ENCODE data around the gene PDE11A.

PDE11A gene

DNA sequence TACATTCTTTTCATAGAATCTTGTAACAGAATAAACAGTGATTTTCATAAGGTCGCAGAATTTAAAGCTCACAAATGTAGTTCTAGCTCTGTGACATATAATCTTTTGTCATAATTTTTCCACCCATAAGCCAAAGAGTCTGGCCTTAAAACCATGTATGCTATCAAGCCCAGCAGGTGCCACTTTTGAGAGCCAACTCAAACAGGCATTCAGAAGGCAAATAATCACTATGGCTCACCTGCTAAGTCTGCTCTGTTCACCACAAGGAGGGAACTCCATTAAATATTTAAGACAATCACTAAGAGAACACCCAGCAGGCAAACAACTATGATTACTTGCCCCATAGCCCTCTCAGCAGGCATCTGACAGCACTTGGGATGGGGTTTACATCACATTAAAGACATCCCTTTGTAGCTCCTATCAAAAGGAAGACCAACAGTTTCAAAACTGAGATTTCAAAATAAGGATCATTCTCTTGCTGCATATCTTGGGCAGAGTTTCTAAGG lies 241.6 kb downstream of the PDE11A start:
- H3K27me3 ChIP-seq (ENCODE audit: control insufficient read depth, insufficient read depth, low read length), result no peaks in the 10 kb centered on the region
- H3K36me3 ChIP-seq (ENCODE audit: insufficient read depth, low read length), result no peaks in the 10 kb centered on the region
- H3K9ac ChIP-seq (ENCODE audit: low read depth, low read length), result no peak overlapping the region
- H3K9me3 ChIP-seq (replicated peaks; ENCODE audit: low read length), result no peaks in the 10 kb centered on the region
- H3K4me2 ChIP-seq (ENCODE audit: low read length), result no peak overlapping the region
- no peaks in the 10 kb centered on the region for H3K4me1 ChIP-seq (ENCODE audit: control insufficient read depth, insufficient read depth, low read length)
- no peak overlapping the region for H3K4me3 ChIP-seq (ENCODE audit: low read length)

DNA sequence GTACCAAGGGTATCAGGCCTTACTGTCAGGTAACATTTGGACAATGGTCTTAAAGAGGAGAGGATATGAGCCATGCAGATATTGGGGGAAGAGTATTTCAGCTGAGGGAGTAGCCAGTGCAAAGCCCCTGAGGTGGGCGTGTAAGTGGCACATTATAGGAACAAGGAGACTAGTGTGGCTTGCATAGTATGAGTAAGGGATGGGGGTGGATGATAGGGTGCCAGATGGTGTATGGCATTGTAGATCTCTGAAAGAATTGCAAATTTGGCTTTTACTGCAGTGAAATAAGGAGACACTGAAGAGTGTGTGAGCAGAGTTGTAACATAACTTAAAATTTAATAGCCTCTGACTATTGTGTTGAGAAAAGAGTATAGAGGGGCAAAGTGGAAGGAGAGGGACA lies 244.0 kb downstream of the PDE11A start:
- H3K4me1 ChIP-seq (ENCODE audit: control insufficient read depth, insufficient read depth, low read length), result no peaks in the 10 kb centered on the region
- H3K36me3 ChIP-seq (ENCODE audit: insufficient read depth, low read length), result no peaks in the 10 kb centered on the region
- no peaks in the 10 kb centered on the region for H3K9me3 ChIP-seq (replicated peaks; ENCODE audit: low read length)
- no peak overlapping the region for H3K9ac ChIP-seq (ENCODE audit: low read depth, low read length)
- no peak overlapping the region for H3K4me3 ChIP-seq (ENCODE audit: low read length)
- no peaks in the 10 kb centered on the region for H3K27me3 ChIP-seq (ENCODE audit: control insufficient read depth, insufficient read depth, low read length)
- no peak overlapping the region for H3K4me2 ChIP-seq (ENCODE audit: low read length)

DNA sequence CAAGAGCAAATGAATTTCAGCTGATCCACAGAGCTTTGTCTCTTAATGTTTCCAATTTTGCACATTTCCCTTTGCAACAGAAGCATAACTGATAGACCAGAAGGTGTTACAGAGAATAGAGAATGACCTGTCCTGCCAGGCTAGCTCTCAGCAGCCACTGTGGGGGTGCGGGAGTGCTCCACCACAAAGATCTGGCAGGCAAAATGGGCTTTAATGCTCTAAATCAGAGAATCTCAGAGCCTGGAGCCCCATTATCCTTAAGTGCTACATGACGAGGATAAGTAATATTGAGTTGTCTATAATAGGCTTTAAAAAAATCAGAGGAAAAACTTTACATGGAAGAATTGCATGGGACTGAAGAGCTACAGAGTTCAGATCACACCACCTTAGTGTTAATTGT lies 245.7 kb downstream of the PDE11A start:
- Histone ChIP-seq H3K27me3 (ENCODE audit: control insufficient read depth, insufficient read depth, low read length) (no peaks in the 10 kb centered on the region), H3K9me3 (replicated peaks; ENCODE audit: low read length) (no peaks in the 10 kb centered on the region), H3K4me1 (ENCODE audit: control insufficient read depth, insufficient read depth, low read length) (no peaks in the 10 kb centered on the region)

DNA sequence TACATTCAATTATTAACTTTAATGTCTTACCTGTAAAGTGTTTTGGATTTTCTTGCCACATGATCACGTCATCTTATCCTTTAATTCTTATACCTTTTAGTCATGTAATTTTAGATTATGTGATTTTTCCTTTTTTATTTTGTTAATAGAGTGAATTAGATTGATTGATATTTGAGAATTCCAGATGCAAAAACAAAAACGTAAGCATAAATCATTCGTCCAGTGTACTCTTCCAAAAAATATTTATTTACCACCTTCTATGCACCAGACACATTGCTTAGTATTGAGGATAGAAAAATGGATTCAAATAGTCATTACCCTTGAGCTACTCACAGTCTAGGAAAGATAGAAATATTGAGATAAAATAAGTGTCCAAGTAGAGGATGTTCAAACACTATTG lies 249.6 kb downstream of the PDE11A start:
- Histone ChIP-seq H3K36me3 (ENCODE audit: insufficient read depth, low read length) (no peaks in the 10 kb centered on the region), H3K4me1 (ENCODE audit: control insufficient read depth, insufficient read depth, low read length) (no peaks in the 10 kb centered on the region), H3K4me2 (ENCODE audit: low read length) (no peak overlapping the region), H3K27me3 (ENCODE audit: control insufficient read depth, insufficient read depth, low read length) (no peaks in the 10 kb centered on the region), H3K4me3 (ENCODE audit: low read length) (no peak overlapping the region), H3K9ac (ENCODE audit: low read depth, low read length) (no peak overlapping the region), H3K9me3 (replicated peaks; ENCODE audit: low read length) (no peaks in the 10 kb centered on the region)

More for the DNA sequence above, 245.7 kb downstream of the PDE11A start:
- Histone ChIP-seq H3K4me2 (ENCODE audit: low read length) (no peak overlapping the region), H3K4me3 (ENCODE audit: low read length) (no peak overlapping the region), H3K36me3 (ENCODE audit: insufficient read depth, low read length) (no peaks in the 10 kb centered on the region), H3K9ac (ENCODE audit: low read depth, low read length) (no peak overlapping the region)

DNA sequence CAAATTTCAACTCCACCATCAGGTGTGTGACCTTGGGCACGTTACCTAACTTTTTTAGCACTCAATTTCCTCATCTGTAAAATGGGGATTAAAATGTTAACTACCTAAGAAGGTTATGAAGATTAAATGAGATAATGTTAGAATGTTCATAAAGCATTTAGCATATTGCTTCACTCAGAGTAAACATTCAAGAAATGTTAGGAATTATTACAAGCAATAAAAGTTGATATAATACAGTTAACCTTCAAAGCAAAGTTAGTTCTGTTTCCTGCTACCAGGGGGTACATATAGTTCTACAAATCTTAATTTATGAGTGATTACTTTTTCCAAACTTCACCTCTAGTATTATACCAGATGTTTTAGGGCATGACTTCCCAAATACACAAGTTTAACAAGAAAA lies 254.2 kb downstream of the PDE11A start:
- H3K36me3 ChIP-seq (ENCODE audit: insufficient read depth, low read length), result no peaks in the 10 kb centered on the region
- no peak overlapping the region for H3K4me3 ChIP-seq (ENCODE audit: low read length)
- no peak overlapping the region for H3K4me2 ChIP-seq (ENCODE audit: low read length)
- no peaks in the 10 kb centered on the region for H3K9me3 ChIP-seq (replicated peaks; ENCODE audit: low read length)
- H3K27me3 ChIP-seq (ENCODE audit: control insufficient read depth, insufficient read depth, low read length), result no peaks in the 10 kb centered on the region
- H3K4me1 ChIP-seq (ENCODE audit: control insufficient read depth, insufficient read depth, low read length), result no peaks in the 10 kb centered on the region
- H3K9ac ChIP-seq (ENCODE audit: low read depth, low read length), result no peak overlapping the region

DNA sequence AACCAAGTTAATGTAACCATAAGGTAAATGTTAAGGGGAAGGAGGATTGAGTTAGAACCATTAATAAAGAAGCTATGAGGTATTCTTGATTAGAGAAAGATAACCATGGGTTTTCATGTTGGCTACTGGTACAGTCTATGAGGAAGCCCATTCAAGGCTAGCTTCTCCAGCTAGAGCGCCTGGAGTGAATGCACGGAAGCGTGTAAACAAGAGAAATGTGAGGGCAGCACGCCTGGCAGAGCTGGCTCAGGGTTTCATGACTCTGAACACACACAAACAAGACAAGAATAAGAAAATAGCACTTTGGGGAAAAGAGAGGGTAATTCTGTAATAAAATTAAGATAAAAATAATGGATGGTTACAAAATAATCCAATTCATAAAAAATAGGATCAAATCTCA lies 255.3 kb downstream of the PDE11A start:
- Histone ChIP-seq H3K9me3 (replicated peaks; ENCODE audit: low read length) (no peaks in the 10 kb centered on the region), H3K4me3 (ENCODE audit: low read length) (no peak overlapping the region), H3K9ac (ENCODE audit: low read depth, low read length) (no peak overlapping the region), H3K4me2 (ENCODE audit: low read length) (no peak overlapping the region), H3K36me3 (ENCODE audit: insufficient read depth, low read length) (no peaks in the 10 kb centered on the region), H3K27me3 (ENCODE audit: control insufficient read depth, insufficient read depth, low read length) (no peaks in the 10 kb centered on the region), H3K4me1 (ENCODE audit: control insufficient read depth, insufficient read depth, low read length) (no peaks in the 10 kb centered on the region)

DNA sequence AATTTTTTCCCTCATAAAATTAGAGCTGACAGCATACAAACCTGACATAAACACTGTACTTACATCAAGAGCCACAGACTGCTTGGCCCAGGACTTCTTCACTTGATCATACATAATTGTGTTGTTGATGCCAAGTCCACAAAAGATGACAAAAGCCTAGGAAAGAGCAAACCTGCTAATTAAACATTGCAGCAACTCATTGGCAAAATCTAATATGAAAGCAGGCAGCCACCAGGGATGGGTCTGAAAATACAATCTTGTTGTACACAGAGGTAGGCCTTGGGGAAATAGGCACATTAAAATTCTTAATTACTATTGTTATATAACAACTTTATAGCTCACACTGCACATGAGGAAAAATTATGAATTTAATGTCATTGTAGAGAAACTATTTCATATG lies 255.8 kb downstream of the PDE11A start:
- Histone ChIP-seq H3K4me1 (ENCODE audit: control insufficient read depth, insufficient read depth, low read length) (no peaks in the 10 kb centered on the region), H3K36me3 (ENCODE audit: insufficient read depth, low read length) (no peaks in the 10 kb centered on the region), H3K27me3 (ENCODE audit: control insufficient read depth, insufficient read depth, low read length) (no peaks in the 10 kb centered on the region), H3K9ac (ENCODE audit: low read depth, low read length) (no peak overlapping the region), H3K9me3 (replicated peaks; ENCODE audit: low read length) (no peaks in the 10 kb centered on the region), H3K4me3 (ENCODE audit: low read length) (no peak overlapping the region), H3K4me2 (ENCODE audit: low read length) (no peak overlapping the region)

DNA sequence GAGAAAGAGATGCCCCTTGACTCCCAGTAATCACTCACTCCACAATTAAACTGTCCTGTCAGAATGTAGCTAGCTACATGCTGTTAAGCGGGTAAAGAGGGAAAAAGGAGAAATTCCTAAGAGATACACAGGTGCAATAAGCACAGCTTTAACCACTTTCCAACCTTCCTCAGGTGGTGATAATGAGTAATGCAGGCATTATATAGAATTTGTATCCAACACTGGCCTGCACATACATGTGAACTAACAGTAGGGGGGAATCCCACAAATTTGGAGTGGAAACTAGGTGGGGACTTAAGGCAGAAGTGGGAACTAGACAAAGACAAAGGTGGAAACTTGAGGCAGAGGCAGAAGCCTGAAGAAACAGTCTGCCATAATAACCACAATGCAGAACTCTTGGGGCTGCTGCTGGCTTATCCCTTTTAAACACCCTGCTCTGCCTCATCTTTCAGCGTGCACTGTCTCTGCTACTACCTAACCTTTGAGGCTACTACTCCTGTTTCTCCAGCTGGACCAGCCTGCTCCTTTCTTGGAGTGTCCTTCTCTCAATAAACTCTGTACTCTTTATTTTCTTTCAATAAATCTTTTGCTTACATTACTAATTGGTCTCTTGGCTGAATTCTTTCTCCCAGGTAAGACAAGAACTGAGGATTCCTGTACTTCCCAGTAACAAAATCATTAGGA lies 259.7 kb downstream of the PDE11A start:
- Histone ChIP-seq H3K4me1 (ENCODE audit: control insufficient read depth, insufficient read depth, low read length) (no peaks in the 10 kb centered on the region), H3K4me3 (ENCODE audit: low read length) (no peak overlapping the region), H3K27me3 (ENCODE audit: control insufficient read depth, insufficient read depth, low read length) (no peaks in the 10 kb centered on the region), H3K9me3 (replicated peaks; ENCODE audit: low read length) (no peaks in the 10 kb centered on the region), H3K36me3 (ENCODE audit: insufficient read depth, low read length) (no peaks in the 10 kb centered on the region), H3K4me2 (ENCODE audit: low read length) (no peak overlapping the region), H3K9ac (ENCODE audit: low read depth, low read length) (no peak overlapping the region)

DNA sequence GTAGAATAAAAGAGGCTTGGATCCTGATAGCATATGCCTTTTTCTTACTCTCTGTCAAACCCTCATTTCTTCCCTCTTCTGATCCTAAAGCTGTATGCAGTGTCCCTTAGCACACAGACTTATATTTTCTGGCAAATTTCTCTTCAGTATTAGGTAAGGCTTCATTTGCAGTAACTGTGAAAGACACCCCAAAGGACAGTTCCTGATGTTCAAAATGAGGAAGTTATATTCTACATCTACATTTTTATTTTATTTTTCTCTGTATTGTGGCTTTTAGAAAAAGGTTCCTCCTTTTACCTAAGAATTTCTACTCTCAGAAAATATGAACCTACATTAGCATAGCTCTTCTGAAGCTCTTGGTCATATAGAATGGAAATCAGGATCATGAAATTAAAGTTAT lies 261.7 kb downstream of the PDE11A start:
- no peaks in the 10 kb centered on the region for H3K27me3 ChIP-seq (ENCODE audit: control insufficient read depth, insufficient read depth, low read length)
- H3K4me2 ChIP-seq (ENCODE audit: low read length), result no peak overlapping the region
- no peak overlapping the region for H3K9ac ChIP-seq (ENCODE audit: low read depth, low read length)
- no peaks in the 10 kb centered on the region for H3K9me3 ChIP-seq (replicated peaks; ENCODE audit: low read length)
- H3K4me3 ChIP-seq (ENCODE audit: low read length), result no peak overlapping the region
- H3K36me3 ChIP-seq (ENCODE audit: insufficient read depth, low read length), result no peaks in the 10 kb centered on the region
- no peaks in the 10 kb centered on the region for H3K4me1 ChIP-seq (ENCODE audit: control insufficient read depth, insufficient read depth, low read length)

DNA sequence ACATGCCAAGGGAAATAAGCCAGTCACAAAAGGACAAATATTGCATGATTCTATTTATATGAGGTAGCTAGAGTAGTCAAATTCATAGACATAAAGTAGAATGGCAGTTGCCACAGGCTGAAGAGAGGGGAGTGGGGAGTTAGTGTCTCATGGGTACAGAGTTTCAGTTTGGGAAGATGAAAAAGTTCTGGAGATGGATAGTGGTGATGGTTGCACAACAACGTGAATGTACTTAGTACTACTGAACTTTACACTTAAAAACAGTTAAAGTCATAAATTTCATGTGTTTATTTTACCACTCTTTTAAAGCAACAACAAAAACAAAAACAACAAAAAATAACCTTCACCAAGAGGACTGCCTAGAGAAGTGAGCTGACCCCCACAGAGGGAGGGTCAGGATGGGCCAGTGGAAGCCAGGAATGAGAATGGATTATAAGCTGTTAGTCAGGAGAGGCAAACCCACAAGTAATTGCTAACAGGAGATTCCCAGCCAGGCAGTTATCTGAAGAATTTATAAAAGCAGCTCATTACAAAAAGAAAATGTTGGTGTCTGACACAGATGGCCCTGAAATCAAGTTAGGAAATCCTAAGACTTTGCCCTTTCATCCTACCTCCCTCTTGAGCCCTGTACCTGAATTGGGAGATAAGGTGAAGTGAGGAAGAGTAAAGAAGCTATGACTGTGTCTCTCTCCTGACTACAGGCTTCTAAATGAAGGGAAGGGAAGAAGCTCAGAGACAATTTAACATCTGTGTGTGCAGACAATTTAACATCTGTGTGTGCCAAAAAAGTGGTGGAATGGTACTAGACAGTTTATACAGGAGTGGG lies 263.4 kb downstream of the PDE11A start:
- no peaks in the 10 kb centered on the region for H3K9me3 ChIP-seq (replicated peaks; ENCODE audit: low read length)
- no peaks in the 10 kb centered on the region for H3K4me1 ChIP-seq (ENCODE audit: control insufficient read depth, insufficient read depth, low read length)
- H3K36me3 ChIP-seq (ENCODE audit: insufficient read depth, low read length), result no peaks in the 10 kb centered on the region
- no peak overlapping the region for H3K4me3 ChIP-seq (ENCODE audit: low read length)
- no peak overlapping the region for H3K4me2 ChIP-seq (ENCODE audit: low read length)
- no peak overlapping the region for H3K9ac ChIP-seq (ENCODE audit: low read depth, low read length)
- H3K27me3 ChIP-seq (ENCODE audit: control insufficient read depth, insufficient read depth, low read length), result no peaks in the 10 kb centered on the region

DNA sequence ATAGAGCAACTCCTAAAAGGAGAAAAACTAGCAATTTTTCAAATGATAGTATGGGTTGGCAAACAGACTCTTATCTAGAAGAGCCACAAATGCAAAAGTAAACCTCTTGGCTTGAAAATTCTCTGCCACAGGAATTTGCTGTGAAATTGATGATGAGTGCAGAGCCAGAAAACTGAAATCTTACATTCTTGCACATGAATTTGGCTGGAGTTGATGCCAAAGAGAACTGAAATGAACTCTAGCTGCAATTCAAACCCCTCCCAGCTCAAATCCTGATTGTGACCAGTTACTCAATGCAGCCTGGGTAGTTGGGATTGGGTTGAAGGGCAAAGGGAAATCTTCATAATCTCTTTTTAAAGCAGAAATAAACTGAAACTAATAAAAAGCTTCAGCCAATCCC lies 266.6 kb downstream of the PDE11A start:
- Histone ChIP-seq H3K4me1 (ENCODE audit: control insufficient read depth, insufficient read depth, low read length) (no peaks in the 10 kb centered on the region), H3K36me3 (ENCODE audit: insufficient read depth, low read length) (no peaks in the 10 kb centered on the region), H3K27me3 (ENCODE audit: control insufficient read depth, insufficient read depth, low read length) (no peaks in the 10 kb centered on the region)

DNA sequence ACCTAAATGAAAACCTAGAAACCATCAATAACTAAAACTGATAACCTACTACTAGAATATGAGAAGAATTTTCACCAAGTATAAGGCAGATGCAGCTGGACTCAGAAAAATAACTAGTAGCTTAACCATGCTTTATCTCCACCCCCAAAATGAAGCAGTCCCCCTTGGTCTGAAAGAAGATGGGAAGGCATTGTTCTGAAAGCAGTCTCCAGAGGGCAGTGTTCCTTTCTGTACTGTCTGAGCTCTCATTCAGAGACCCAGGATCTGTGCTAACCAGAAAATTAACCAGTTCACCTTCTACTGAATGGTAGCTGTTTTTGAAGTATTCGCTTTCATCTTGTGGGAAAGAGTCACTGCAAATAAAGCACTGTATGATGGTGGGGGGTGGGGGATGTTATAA lies 273.0 kb downstream of the PDE11A start:
- H3K36me3 ChIP-seq (ENCODE audit: insufficient read depth, low read length), result no peaks in the 10 kb centered on the region
- no peaks in the 10 kb centered on the region for H3K4me1 ChIP-seq (ENCODE audit: control insufficient read depth, insufficient read depth, low read length)

More for the DNA sequence above, 266.6 kb downstream of the PDE11A start:
- Histone ChIP-seq H3K9ac (ENCODE audit: low read depth, low read length) (no peak overlapping the region), H3K9me3 (replicated peaks; ENCODE audit: low read length) (no peaks in the 10 kb centered on the region), H3K4me3 (ENCODE audit: low read length) (no peak overlapping the region), H3K4me2 (ENCODE audit: low read length) (no peak overlapping the region)

More for the DNA sequence above, 273.0 kb downstream of the PDE11A start:
- H3K9me3 ChIP-seq (replicated peaks; ENCODE audit: low read length), result no peaks in the 10 kb centered on the region
- H3K4me3 ChIP-seq (ENCODE audit: low read length), result no peak overlapping the region
- peaks cover 13% of the 10 kb centered on the region for H3K27me3 ChIP-seq (ENCODE audit: control insufficient read depth, insufficient read depth, low read length)
- H3K4me2 ChIP-seq (ENCODE audit: low read length), result no peak overlapping the region
- H3K9ac ChIP-seq (ENCODE audit: low read depth, low read length), result no peak overlapping the region

Measured in skeletal muscle satellite cell (primary cell).